Measurements from ENCODE around the gene PATJ. TPM values are rescaled to one million over a fixed set of nuclear protein-coding genes. Genes with fewer than 3 reads are reported as not detected.

The PATJ gene
- total and polyA plus RNA-seq, 2 of the 13 experiments (the other 11 are each of a cell fraction or from before 2014, with no cell fraction given) = 6.2 to 16.8 TPM

GRCh38 chr1:61873581-61873980, 131.3 kb downstream of the PATJ start:
- 94% methylated on average over 2 of the region's 2 CpGs for WGBS (ENCODE audit: low lambda C conversion rate)
- intact Hi-C loops (cut with micrococcal nuclease; ENCODE audit: unreplicated experiment) = no loop called here
- Histone ChIP-seq H3K9me3 (ENCODE audit: low read length) (peaks cover 5% of the 10 kb centered on the region), H3K4me2 (ENCODE audit: low read depth, low read length) (no peak overlapping the region), H3K36me3 (replicated peaks in 1 of 2; ENCODE audit: control insufficient read depth in 1 of 2, insufficient read depth in 2 of 2, low read length in 2 of 2) (no peaks in the 10 kb centered on the region), H2AFZ (ENCODE audit: low read length) (no peak overlapping the region), H3K9ac (ENCODE audit: insufficient read depth, low read depth, low read length) (no peak overlapping the region), H3K27ac (ENCODE audit: extremely low read length, insufficient read depth, low read length) (no peak overlapping the region), H3K79me2 (ENCODE audit: insufficient read depth, low read length) (no peaks in the 10 kb centered on the region), H3K27me3 (ENCODE audit: control insufficient read depth in 1 of 2, insufficient read depth in 2 of 2, low read length in 2 of 2) (no peaks in the 10 kb centered on the region), H4K20me1 (ENCODE audit: insufficient read depth, low read length) (no peaks in the 10 kb centered on the region), H3K4me1 (ENCODE audit: insufficient read depth, low read length) (no peaks in the 10 kb centered on the region), H3K4me3 (replicated peaks in 1 of 3; ENCODE audit: insufficient read depth in 1 of 3, low read depth in 2 of 3, low read length in 3 of 3) (no peak overlapping the region)
- ChIA-PET POLR2A (no interaction called here), CTCF (ENCODE audit: low intra/inter-chr PET ratio, low total read pairs) (no interaction called here)
- BruUV-seq (replicated peaks) = no TSS peak
- FAIRE-seq (no peak), ATAC-seq (no peak), DNase-seq (ENCODE audit: low spot score) (no peak)
- in situ Hi-C loops (cut with HindIII; ENCODE audit: extremely low pct_ligation_motif_present, low pct_unique_long_range_greater_than_20kb) = no loop called here
- no peak for TF ChIP-seq BRF2 (CRISPR knock-in tag; IDR thresholded peaks at IDR 0.05)
- TF ChIP-seq ZNF839 (CRISPR knock-in tag; IDR thresholded peaks at IDR 0.05; ENCODE audit: borderline replicate concordance) = no peak
- TF ChIP-seq NFATC3 (CRISPR knock-in tag; IDR thresholded peaks at IDR 0.05) = no peak
- TF ChIP-seq ZNF75D (CRISPR knock-in tag; IDR thresholded peaks at IDR 0.05; ENCODE audit: borderline replicate concordance) = no peak
- TF ChIP-seq KDM6A (CRISPR knock-in tag; IDR thresholded peaks at IDR 0.05; ENCODE audit: low read depth) = no peak
- no peak for TF ChIP-seq ZNF577 (CRISPR knock-in tag; IDR thresholded peaks at IDR 0.05; ENCODE audit: borderline replicate concordance, low read depth)
- no peak for TF ChIP-seq ZSCAN21 (CRISPR knock-in tag; IDR thresholded peaks at IDR 0.05; ENCODE audit: borderline replicate concordance)
- TF ChIP-seq ZNF800 (CRISPR knock-in tag; IDR thresholded peaks at IDR 0.05) = no peak
- no peak for TF ChIP-seq ZNF777 (CRISPR knock-in tag; IDR thresholded peaks at IDR 0.05)
- no peak for TF ChIP-seq NFKB2 (CRISPR knock-in tag; IDR thresholded peaks at IDR 0.05; ENCODE audit: borderline replicate concordance)
- TF ChIP-seq ZBTB3 (CRISPR knock-in tag; IDR thresholded peaks at IDR 0.05; ENCODE audit: borderline replicate concordance, low read depth) = no peak
- no peak for TF ChIP-seq GMEB2 (CRISPR knock-in tag; IDR thresholded peaks at IDR 0.05; ENCODE audit: low read depth)
- no peak for TF ChIP-seq U2AF2 (IDR thresholded peaks at IDR 0.05; ENCODE audit: low read depth, low read length)
- no peak for TF ChIP-seq ZNF652 (CRISPR knock-in tag; IDR thresholded peaks at IDR 0.05; ENCODE audit: borderline replicate concordance, low read depth)
